ENCODE data around the gene GPS2.
A peak's percentile ranks its signal among the peaks of the same experiment; 100 is the strongest.

The GPS2 gene

GRCh38 chr17:7293159-7293558 is 22.0 kb downstream of the GPS2 start:
- DNase-seq (ENCODE audit: low read depth), result peak; percentile 83

- no peak for DNase-seq (ENCODE audit: low read depth)
Observed at GRCh38 chr17:7292729-7293128, 22.4 kb downstream of the GPS2 start.

GRCh38 chr17:7292194-7292593 is 23.0 kb downstream of the GPS2 start:
- no peak for DNase-seq (ENCODE audit: low read depth)

GRCh38 chr17:7290685-7291084 is 24.5 kb downstream of the GPS2 start:
- no peak for DNase-seq (ENCODE audit: low read depth)

- no peak for DNase-seq (ENCODE audit: low read depth)
Observed at GRCh38 chr17:7290166-7290565, 25.0 kb downstream of the GPS2 start.

- no peak for DNase-seq (ENCODE audit: low read depth)
Observed at GRCh38 chr17:7289256-7290032, 25.7 kb downstream of the GPS2 start.

- DNase-seq (ENCODE audit: low read depth), result no peak
Observed at GRCh38 chr17:7285679-7286078, 29.5 kb downstream of the GPS2 start.

GRCh38 chr17:7284911-7285310 is 30.2 kb downstream of the GPS2 start:
- DNase-seq (ENCODE audit: low read depth), result no peak

- DNase-seq (ENCODE audit: low read depth), result no peak
Observed at GRCh38 chr17:7283471-7284216, 31.5 kb downstream of the GPS2 start.

- DNase-seq (ENCODE audit: low read depth), result no peak
Observed at GRCh38 chr17:7282752-7283321, 32.3 kb downstream of the GPS2 start.

GRCh38 chr17:7281953-7282751 is 33.0 kb downstream of the GPS2 start:
- no peak for DNase-seq (ENCODE audit: low read depth)

GRCh38 chr17:7281074-7281952 is 33.8 kb downstream of the GPS2 start, which contains the start of gene SLC2A4:
SLC2A4 (plus strand) TSS chr17:7281718; CDS start chr17:7281935, 217 bp downstream.
- peak; percentile 90 for DNase-seq (ENCODE audit: low read depth)

GRCh38 chr17:7280519-7281073 is 34.6 kb downstream of the GPS2 start:
- DNase-seq (ENCODE audit: low read depth), result peak; percentile 57

GRCh38 chr17:7279448-7279847 is 35.7 kb downstream of the GPS2 start:
- no peak for DNase-seq (ENCODE audit: low read depth)

GRCh38 chr17:7266784-7267183 is 48.4 kb downstream of the GPS2 start:
- DNase-seq (ENCODE audit: low read depth), result peak; percentile 49

- no peak for DNase-seq (ENCODE audit: low read depth)
Observed at GRCh38 chr17:7263801-7264078, 51.4 kb downstream of the GPS2 start.

GRCh38 chr17:7262935-7263800 is 52.0 kb downstream of the GPS2 start:
- no peak for DNase-seq (ENCODE audit: low read depth)
